GM11168 (cell line): ENCODE data around the gene CRELD2.

Experiments
- in situ Hi-C: fragments of 300-500 bp; cut with MboI; formaldehyde crosslinking; loops from one replicate; pipeline ENCODE4 v1.12.0; 2022; ENCODE audit warnings: low sequenced_read_pairs; ENCODE audit not compliant: unreplicated experiment

Gene CRELD2

GRCh38 chr22:49962751-49963646 lies 44.6 kb downstream of the CRELD2 start:
- in situ Hi-C loops, result no loop called here

DNA sequence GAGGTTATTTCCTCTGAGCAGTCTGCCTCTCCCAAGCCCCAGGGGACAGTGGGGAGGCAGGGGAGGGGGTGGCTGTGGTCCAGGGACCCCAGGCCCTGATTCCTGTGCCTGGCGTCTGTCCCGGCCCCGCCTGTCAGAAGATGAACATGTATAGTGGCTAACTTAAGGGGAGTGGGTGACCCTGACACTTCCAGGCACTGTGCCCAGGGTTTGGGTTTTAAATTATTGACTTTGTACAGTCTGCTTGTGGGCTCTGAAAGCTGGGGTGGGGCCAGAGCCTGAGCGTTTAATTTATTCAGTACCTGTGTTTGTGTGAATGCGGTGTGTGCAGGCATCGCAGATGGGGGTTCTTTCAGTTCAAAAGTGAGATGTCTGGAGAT lies 45.2 kb downstream of the CRELD2 start:
- in situ Hi-C loops, result no loop called here

DNA sequence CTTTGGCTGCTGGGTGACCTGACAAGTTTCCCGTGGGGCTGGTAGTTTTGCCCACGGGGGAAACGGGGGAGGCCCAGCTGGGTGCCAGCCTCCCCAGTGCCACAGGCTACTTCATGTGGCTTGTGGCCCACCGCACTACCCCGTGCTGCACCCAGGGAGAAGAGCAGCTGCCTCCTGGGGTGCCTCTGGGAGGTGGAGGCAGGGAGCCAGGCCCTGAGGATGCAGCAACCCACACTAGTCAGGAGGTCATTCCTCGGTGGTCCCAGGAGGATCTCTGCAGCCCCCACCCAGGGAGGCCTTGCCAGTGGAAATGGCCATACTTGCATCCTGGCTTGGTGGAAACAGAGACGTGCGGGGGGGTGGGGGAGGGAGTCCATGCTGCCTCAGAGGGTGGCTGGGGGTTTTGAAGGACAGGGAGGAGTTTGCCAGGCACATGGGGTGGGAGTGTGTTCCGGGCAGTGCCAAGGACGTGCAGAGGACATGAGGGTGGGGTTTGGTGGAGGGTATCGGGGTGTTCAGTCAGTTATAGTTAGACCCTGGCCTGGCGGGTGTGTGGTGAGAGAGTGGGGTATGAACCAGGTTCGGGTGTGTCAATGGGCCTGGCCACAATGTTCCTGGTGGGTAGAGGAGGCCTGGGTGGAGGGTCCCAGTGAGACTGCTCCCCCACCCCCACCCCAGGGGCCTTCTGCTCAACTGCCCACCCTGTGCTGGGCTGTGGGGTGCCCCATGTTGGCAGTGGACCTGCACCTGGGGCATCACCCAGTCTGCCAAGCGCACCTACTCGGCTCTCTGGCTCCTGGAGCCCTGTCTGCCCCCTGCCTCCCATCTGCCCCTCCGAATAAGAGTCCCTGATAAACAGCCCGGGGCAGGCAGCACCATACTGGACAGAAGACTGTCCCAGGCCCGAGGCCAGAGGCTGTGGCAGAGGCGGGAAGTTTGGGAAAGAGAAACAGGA lies 46.0 kb downstream of the CRELD2 start:
- in situ Hi-C loops, result no loop called here

GRCh38 chr22:49965091-49966040 lies 46.9 kb downstream of the CRELD2 start:
- in situ Hi-C loops, result no loop called here

DNA sequence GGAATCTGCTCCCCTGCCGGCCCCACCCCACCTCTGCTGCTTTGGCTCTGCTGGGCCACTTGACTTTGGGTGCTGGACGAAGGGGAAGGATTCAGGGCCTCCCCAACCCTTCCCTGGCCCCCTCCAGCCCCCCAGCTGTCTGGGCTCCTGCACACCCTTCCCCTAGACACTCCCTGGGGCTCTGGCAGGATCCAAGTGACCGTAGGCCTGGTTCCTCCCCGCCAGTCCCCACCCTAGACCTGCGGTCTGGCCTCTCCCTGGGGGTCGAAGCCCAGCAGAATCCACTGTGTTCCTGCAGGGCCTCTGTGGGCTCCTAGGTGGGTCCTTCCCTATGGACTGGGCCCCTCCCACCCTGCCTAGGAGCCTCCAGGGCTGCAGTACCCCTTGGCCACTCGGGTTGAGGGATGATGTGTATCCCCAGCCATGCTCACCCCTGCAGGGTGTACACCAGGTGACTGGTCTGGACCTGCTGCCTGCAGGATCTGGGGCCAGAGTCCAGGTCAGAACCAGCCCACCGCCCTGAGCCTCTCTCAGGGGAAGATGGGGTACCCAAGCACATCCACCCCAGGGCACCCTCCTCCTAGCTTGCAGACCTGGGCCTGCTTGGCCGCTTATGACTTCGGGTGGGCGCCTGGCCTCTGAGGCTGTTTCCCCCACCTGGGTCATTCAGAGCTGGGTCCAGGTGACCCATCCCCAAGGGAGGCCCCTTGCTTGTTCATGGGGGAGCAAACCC lies 47.8 kb downstream of the CRELD2 start:
- in situ Hi-C loops, result no loop called here

GRCh38 chr22:49966774-49967705 lies 48.6 kb downstream of the CRELD2 start:
- in situ Hi-C loops, result no loop called here

GRCh38 chr22:49967706-49968208 lies 49.3 kb downstream of the CRELD2 start:
- in situ Hi-C loops, result no loop called here

DNA sequence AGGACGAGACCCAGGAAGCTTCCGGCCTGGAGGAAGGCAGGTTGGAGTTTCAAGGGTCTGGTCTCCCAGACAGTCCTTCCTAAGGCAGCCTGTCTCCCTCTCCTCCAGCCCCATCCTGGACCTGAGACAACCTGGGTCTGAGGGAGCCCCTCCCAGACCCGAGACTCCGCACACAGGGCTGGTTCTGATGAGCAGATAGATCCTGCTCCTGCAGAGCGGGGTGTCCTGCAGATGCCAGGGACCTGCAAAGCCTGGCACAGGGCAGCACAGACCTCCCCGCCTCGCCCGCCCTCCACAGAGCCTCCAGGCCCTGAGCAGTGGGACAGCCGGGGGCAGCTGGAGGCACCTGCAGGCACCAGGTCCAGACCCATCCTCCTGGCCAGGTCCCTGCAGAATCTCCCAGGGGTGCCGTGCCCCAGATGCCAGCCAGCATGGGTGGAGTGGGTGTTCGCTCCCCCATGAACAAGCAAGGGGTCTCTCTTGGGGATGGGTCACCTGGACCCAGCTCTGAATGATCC lies 49.9 kb downstream of the CRELD2 start:
- in situ Hi-C loops, result no loop called here

- in situ Hi-C loops, result no loop called here
Measured at GRCh38 chr22:49968831-49969661, 50.6 kb downstream of the CRELD2 start.

- in situ Hi-C loops, result no loop called here
Measured at GRCh38 chr22:49969751-49970527, 51.5 kb downstream of the CRELD2 start.

- in situ Hi-C loops, result no loop called here
Measured at GRCh38 chr22:49970528-49971231, 52.2 kb downstream of the CRELD2 start.

GRCh38 chr22:49971232-49972162 lies 53.1 kb downstream of the CRELD2 start:
- in situ Hi-C loops, result no loop called here

- in situ Hi-C loops, result no loop called here
Measured at GRCh38 chr22:49972163-49973017, 54.0 kb downstream of the CRELD2 start.
